GM18505 (cell line): ENCODE results near the gene TMEM156.
"Not testable (repeated sequence)": the region's sequence is repeated elsewhere in the genome, so short reads cannot be mapped to it uniquely, and the experiment has no call there.

Source experiments
- ATAC-seq: cut with Tn5 transposase; IDR thresholded peaks from one replicate; pipeline ENCODE4 v1.9.1; 2021; ENCODE audit not compliant: unreplicated experiment
- POLR2A ChIP-seq: IDR thresholded peaks from 4 replicates; pipeline ENCODE4 v1.6.1; 2011; ENCODE audit warnings: borderline replicate concordance; ENCODE audit not compliant: insufficient read depth, insufficient read length; ENCODE audit errors: extremely low read depth

Gene TMEM156

DNA sequence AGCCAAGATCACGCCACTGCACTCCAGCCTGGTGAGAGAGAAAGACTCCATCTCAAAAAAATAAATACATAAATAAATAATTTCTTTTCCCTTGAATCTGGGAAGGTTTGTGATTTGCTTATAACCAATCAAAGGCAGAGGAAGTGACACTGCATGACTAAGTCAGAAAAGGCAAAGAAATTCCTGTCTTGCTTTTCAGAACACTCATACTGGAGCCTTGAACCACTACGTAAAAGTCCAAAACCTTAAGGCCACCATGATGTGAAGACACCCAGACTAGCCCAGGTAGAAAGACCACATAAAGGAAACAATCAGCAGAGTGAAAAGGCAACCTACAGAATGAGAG, 36.6 kb downstream of the TMEM156 start:
- no peak for TF ChIP-seq POLR2A
- ATAC-seq: no peak

DNA sequence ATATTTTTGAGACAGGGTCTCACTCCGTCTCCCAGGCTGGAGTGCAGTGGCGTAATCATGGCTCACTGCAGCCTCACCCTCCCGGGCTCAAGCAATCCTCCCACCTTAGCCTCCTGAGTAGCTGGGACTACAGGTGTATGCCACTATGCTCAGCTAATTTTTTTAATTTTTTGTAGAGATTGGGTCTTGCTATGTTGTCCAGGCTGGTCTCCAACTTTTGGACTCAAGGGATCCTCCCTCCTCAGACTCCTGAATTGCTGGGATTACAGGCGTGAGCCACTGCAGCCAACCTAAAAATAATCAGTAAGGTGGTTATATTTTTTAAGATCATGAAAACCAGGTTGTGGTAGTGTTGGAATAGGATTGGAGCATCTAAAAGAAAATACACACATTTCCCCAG, 38.1 kb downstream of the TMEM156 start:
- TF ChIP-seq POLR2A: no peak
- no peak for ATAC-seq

DNA sequence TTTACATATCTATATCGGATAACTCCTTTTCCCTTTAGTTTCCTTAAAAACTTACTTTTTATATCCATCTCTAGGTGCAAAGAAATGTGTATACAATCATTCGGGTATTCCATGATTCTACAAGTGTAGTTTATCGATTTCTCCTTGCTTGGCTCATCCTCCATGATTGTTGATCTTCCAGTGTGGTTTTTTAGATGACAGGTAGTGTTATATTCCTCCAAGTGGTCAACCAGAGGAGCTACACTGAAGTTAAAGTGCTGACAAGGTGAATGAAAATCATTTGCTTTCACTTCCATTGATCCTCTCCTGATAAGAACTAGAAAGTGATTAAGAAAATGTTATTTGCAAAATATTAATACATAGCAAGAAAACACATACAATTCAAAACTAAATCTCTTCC, 38.5 kb downstream of the TMEM156 start:
- no peak for ATAC-seq
- no peak for TF ChIP-seq POLR2A

DNA sequence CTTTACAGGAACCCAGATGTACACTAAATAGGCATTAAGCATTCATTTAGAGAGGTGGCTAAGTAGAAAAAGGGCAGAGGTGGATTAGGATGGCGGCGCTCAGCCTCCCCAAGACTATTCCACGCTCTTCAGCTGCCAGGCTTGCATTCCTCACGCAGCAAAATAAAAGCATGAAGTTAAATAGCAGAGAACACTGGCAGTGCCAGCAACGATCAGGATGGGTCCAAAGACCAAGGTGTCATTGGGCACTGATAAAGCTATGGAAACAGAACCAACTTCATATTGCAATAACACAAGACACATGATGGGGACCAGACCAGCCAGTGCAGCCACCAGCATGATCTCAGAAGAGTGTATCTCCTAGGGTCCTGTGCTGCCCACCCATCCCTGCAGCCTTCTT, 42.0 kb downstream of the TMEM156 start:
- no peak for TF ChIP-seq POLR2A
- ATAC-seq: no peak

DNA sequence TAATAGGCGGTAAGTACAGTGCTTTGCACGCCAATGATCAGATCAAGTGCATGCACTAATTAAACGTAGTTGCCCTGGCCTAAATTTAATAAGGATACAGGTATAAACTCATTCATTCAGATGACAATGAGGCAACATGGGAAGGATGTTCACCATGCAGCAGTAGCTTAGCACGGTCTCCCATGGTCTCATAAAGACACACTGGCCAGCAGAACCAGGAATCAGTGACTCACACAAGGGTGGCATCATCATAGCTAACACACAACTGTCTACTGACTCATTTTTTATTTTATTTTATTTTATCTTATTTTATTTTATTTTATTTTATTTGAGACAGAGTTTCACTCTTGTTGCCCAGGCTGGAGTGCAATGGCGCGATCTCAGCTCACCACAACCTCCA, 42.7 kb downstream of the TMEM156 start:
- TF ChIP-seq POLR2A: no peak
- ATAC-seq: no peak

DNA sequence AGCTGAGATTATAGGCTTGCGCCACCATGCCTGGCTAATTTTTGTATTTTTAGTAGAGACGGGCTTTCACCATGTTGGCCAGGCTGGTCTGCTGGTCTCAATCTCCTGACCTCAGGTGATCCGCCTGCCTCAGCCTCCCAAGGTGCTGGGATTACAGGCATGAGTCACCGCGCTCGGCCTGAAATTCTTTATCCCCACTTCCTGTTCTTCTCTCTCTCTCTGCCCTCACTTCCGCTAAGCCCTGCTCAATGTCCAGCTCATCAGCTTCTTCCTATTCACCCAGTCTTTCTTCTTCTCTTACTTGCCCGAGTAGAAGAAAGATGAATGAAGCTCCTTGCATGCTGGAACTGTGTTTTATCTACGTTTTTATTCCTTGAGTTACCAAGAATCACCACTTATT, 43.9 kb downstream of the TMEM156 start:
- ATAC-seq: not testable (repeated sequence)

DNA sequence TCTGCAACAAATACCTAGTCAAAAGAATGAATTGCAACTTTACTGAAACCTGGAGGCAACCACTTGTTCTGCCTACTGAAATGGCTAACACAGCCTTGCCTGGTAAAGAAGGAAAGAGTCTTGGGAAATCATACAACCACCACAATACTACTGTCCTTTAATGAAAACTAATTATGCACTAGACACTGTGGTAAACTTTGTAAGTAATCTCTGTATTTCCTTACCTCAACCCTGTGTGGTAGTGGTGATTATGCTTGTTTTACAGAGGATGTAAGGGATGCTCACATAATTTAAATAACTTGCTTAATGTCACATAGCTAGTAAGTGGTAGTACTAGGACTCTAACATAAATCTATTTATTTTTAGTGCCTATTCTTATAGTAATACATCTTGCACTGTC, 44.7 kb downstream of the TMEM156 start:
- no peak for ATAC-seq
- TF ChIP-seq POLR2A: no peak

DNA sequence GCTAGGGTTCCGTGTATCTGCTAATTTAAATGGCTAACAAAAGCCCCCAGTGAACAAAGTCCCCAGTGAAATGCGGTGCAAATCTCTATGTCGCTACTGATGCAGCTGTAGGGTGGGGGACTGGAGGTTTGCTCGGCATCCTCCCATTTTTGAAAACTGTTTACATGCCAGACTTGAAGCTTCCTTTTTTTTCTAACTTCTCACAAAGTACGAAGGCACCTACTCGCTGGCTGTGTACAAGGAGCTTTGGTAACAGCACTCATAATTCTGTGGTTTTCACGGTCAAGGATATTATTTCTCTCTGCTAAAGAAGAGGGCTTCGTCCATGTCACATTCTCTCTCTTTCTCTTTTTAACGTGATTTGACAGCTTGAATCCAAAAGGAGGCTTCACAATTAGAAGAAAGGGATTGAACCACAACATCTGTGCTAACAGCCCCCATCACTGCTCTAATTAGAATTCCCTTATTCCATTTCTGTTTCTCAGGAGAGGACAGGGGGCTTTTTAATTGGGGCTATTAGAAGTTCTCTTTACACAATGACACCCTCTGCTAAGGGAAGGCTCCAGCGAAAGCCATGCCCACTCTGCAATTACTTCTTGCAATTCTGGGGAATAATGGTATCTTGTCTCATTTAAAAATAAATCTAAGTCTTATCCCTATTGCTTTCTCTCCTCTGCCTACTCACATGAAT, 46.7 kb downstream of the TMEM156 start:
- TF ChIP-seq POLR2A: no peak
- ATAC-seq: no peak

DNA sequence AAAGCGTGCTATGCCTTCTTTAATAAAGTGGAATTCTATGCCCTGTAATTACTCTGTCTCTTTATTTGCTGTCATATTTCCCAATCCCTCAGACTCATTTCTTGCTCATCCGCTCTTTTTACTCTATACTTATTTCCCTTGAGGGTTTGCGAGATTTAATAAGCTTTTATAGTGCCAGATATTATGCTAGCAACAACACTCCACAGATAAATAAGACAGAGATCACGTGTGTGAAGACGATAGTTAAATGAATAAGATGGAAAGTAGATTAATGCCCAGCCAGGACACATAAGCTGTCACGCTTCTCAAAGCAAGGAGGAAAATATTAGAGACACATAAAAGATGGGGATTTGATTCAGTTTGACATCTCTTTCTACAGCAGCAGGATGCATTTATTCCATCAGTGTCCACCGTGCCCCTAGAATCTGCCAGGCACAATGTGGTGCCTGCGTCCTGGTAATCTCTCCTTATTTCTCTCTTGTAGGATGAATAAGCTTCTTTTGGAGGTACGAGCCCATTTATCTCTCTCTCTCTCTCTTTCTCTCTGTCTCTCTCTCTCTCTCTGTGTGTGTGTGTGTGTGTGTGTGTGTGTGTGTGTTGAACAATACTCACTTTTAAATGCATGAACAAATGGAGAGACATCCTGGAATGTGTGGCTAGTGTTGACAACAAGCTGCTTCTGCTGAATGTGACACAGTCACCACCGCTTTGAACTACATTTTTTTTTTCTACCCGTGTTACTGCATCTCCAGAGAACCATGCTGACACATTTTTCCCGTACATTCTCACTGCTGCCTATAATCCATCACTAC, 48.2 kb downstream of the TMEM156 start:
- no peak for ATAC-seq
- no peak for TF ChIP-seq POLR2A

DNA sequence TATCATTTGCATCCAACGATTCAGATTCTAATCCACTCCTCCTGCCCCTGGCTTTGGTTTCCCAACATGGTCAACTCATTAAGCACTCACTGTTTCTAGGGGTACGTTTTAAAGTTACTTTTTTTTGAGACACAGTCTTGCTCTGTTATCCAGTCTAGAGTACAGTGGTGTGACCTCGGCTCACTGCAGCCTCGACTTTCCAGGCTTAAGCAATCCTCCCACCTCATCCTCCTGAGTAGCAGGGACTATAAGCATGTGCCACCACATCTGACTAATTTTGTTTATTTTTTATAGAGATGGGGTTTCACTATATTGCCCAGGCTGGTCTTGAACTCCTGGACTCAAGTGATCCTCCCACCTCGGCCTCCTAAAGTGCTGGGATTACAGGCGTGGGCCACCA, 48.9 kb downstream of the TMEM156 start:
- no peak for TF ChIP-seq POLR2A
- ATAC-seq: no peak

DNA sequence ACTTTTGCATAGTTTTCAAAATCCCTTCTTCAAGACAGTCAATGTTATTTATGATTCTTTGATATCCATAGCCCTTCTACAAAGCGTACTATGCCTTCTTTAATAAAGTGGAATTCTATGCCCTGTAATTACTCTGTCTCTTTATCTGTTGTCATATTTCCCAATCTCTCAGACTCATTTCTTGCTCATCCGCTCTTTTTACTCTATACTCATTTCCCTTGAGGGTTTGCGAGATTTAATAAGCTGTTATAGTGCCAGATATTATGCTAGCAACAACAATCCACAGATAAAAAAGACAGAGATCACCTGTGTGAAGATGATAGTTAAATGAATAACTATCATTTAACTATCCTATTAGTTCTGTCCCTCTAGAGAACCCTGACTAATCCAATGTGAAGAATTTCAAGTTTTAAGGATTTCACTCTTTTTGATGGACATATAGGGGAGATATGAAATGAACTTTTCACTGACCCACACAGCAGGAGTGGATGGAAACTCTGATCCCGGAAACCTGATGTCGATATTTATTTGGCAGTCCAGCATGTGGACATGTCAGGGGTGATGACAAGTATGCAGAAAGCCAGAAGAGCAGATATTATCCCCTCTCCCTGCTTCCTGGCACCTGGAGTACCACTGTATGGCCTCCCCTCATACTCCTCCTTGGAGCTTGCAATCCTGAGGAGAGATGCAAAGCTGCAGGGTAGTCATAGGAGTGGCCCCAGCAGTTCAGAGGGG, 49.7 kb downstream of the TMEM156 start:
- no peak for ATAC-seq
- no peak for TF ChIP-seq POLR2A

DNA sequence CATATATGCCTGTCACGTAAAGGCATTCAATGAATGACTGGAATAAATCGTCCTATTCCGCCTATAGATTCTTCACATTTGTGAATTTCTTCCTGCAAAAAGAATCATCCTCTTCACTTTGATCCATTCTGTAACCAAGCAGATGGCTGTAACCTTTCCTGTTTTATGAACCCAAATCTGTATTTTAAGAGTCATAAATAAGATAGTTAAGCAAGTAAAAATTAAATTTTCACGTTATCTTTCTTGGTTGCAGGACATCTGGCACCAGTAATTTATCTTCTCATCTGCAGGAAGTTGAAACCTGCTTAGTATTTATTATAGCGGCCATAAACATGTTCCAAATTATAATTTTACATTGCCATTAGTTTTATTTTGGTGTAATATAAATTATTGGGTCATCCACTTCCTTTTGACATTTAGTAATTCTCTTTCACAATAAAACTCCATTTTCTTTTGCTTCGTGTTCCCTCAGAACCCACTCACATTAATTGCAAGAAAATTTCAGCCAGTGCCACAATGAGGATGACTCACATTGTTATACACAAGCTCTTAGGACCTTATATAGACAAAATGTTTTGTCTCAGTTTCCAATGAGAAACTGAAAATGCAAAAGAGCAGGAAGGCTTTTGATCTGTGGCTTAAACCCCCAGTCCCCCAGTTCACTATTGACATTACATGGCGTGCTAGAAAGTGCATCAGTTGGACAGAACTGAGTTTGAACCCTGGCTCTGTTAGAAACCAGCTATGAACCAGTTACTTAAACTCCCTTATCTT, 51.1 kb downstream of the TMEM156 start:
- ATAC-seq: no peak
- no peak for TF ChIP-seq POLR2A

DNA sequence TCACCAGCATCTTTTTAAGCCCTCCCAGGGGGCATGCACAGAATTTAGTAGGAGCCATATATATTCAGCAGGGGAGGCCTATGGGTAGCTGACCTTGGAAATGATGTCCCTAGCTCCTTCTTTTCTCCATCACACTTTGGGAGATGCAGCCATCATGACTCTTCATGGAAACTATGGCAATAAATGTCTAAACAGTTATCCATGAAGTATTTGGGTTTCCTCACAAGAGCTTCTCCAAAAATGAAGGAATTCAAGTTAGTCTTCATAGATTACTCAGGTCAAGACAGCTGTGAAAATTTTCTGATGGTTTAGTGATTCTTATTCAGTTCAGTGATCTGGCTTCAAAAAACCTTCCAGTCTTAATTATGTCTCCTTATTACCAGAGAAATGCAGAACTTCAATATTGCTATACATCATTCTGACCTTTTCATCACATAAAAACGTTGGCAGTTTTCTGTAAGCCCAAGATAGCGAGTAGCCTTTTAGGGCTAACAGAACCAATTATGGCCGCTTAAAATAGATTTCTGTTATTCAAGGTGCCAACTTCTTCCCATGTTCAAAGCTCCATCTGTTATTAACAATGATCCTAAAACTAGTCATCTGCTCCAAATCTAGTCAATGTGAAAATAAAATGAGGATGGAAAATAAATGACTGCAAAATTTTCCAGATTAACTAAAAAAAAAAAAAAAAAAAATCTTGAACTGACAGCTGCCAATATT, 52.5 kb downstream of the TMEM156 start:
- TF ChIP-seq POLR2A: no peak
- no peak for ATAC-seq
